ENCODE data around the gene PALLD. TPM values are rescaled to one million over a fixed set of nuclear protein-coding genes. Genes with fewer than 3 reads are reported as not detected.

PALLD gene
- polyA plus RNA-seq, 3 donors: 213 to 223 (median 220) TPM

DNA sequence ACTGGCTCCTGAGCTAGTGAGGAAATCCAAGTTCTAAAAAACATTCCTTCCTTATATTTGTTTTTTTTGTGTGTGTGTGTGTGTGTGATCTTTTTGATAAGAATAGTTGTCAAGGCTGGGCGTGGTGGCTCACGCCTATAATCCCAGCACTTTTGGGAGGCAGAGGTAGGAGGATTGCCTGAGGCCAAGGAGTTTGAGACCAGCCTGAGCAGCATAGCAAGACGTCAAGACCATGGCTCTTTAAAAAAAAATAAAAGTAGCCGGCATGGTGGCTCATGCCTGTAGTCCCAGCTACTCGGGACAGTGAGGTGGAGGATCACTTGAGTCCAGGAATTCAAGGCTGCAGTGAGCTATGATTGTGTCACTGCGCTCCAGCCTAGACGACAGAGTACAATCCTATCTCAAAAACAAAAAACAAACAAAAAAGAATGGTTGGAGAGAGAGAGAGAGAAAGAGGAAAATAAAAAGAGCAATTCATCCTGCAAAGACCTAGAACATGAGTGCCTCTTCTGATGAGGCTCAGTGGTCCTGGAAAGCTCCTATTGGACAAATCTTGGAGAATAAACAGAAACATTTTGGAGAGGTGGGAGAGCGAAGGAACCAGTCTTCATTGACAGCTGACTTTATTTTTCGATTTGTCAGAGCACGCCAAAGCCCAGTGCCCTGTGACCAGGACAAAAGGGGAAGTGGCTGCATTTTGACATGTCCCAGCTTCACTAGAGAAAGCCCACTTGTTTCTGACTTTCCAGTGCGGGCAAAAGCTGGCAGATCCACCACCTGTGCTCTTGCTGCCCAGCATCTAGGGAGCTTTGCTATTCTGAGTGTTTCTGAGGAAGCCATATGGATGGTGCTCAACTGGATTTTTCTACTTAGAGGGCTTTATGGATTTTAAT lies 244.7 kb downstream of the PALLD start:
- DNase-seq (ENCODE audit: low read depth in 3 of 3, low spot score in 2 of 3): no peak

DNA sequence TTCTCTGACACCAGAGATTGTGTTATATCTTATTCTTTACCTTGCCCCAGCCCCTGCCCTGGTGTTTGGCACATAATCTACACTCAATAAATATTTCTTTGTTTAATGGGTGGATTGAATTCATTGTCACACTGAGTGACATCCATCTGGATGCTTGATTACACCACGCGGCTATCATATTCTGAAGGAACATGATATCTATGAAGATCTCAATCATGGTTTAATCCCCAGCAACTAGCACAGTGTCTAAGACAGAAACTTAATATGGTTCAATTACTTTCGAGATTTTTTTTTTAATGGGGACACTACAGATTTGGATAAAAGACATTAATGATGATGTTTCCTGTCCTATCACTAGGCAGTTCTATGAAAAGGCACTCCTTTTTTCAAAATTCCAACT lies 246.3 kb downstream of the PALLD start:
- no peak for DNase-seq (ENCODE audit: low read depth in 3 of 3, low spot score in 2 of 3)

DNA sequence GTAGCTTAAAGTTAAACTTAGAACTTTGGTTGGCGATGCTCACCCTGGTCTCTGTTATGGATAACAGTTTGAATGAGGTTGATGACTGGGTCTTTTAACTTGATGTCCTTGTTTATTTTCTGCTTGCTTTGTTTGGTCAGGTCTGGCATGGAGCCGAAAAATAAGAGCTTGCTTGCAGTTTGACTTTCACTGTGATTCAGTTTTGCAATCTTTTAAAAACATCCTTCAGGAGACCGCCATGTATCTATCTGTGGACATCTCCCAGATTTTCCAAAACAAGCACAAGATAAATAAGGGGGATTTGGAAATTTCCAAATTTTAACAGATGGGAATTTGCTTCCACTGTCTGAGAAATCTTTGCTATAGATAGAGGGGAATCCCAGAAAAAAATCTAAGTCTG lies 246.7 kb downstream of the PALLD start:
- DNase-seq (ENCODE audit: low read depth in 3 of 3, low spot score in 2 of 3): no peak

DNA sequence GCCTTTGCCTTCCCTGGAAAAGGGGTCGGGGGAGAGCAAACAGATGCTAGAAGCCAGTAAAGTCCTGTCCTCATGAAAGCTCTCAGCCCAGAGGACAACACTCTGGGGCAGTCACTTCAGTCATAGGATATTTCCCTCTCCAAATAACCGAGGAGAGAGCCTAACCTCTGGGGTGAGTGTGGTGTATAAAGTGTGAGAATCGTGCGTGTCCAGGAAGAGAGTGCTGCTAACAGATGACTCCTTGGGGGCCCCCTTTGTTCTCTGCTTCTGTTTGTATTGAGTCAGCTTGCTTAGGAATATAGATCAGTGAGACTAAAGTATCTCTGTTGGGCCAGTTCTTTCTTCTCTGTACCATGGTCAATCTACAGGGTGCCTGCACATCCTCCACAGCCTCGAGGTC lies 247.2 kb downstream of the PALLD start:
- no peak for DNase-seq (ENCODE audit: low read depth in 3 of 3, low spot score in 2 of 3)

DNA sequence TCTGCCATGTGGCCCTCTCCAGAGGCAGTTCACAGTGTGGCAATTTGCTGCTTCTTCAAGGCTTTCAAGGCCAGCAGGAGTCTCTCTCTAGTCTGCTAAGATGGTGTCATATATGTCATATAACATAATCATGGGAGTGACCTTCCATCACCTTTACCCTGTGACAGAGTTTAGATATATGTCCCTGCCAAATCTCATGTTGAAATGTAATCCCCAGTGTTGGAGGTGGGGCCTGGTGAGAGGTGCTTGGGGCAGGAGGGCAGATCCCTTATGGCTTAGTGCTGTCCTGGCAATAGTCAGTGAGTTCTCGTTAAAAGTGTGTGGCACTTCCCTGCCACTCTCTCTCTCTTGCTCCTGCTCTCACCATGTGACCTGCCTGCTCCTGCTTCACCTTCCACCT lies 252.0 kb downstream of the PALLD start:
- no peak for DNase-seq (ENCODE audit: low read depth in 3 of 3, low spot score in 2 of 3)

DNA sequence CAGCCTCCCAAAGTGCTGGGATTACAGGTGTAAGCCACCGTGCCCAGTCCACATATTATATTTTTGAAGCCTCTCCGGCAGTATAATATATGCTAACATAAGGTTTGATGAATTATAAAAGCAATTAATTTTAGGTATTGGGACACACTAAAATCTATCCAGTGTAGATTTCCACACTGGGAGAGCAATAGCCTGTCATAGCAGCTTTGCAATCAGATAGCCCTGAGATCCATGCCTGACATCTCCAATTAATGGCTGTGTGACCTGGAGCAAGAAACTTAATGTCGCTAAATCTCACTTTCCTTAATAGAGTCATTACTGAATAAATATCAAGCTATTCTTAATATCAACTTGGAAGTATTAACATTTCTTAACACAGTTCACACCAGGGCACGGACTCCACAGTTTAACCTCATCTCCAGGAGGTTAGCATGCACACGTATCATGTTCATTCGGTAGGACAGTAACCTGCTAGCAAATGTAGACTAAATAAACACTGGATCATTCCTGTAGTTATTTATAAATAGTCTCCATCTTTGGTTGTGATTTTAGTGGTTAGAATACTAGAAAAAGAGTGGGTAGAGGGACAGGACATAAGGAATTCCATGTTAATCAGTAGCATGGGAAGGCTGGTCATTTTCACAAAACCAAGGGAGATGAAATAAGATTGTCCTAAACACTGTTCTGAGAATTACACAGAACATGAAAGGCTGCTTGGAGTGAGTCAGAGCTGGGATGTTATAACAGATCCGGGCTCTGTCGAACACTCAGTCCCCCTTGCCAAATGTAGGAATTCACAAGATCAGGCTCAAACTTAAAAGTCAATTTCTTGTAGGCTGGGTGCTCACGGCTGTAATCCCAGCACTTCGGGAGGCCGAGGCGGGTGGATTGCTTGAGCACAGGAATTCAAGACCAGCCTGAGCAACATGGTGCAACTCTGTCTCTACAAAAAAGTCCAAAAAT lies 254.7 kb downstream of the PALLD start:
- DNase-seq (ENCODE audit: low read depth in 3 of 3, low spot score in 2 of 3): no peak

DNA sequence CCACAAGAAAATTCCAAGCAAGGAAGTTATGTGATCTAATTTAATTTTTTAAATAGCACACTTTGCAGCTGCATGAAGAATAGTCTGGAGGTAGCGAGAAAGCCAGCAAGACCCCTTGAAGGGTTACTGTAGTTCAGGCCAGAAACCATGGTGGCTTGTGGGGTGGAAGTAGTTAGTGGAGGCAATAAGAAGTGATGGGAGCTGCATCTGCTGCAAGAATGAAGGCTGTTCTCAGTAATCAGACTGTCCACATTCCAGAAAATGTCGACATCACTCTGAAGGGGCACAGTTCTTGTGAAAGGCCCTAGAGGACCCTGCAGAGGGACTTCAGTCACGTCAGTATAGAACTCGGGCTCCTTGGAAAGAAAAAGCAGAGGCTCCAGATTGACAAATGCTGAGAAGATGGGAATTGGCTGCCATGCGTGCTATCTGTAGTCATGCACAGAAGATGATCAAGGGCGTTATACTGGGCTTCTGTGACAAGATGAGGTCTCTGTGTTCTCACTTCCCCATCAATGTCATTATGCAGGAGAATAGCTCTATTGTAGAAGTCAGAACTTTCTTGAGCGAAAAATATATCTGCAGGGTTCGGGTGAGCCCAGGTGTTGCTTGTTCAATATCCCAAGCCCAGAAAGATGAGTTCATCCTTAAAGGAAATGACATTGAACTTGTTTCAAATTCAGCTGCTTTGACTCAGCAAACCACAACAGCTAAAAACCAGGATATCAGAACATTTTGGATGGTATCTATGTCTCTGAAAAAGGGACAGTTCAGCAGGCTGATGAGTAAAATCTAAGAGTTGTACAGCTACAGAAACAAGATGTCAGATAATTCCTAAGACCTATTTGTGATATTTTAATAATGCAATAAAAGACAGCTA lies 259.0 kb downstream of the PALLD start:
- DNase-seq (ENCODE audit: low read depth in 3 of 3, low spot score in 2 of 3): no peak

DNA sequence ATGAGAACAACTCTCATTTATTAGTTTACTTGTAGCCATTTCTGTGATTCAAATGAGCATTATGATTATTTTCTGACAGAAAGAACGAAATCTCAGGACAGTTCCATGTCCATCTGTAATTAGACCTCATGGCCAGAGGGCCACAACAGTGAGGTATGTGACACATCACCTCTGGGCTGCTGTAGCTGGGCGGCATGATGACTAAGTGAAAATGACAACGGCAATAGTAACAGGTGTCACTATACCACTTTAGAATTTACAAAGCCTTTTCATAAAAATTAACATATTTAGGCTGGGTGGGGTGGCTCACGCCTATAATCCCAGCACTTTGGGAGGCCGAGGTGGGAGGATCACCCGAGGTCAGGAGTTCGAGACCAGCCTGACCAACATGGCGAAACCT lies 260.6 kb downstream of the PALLD start:
- no peak for DNase-seq (ENCODE audit: low read depth in 3 of 3, low spot score in 2 of 3)

DNA sequence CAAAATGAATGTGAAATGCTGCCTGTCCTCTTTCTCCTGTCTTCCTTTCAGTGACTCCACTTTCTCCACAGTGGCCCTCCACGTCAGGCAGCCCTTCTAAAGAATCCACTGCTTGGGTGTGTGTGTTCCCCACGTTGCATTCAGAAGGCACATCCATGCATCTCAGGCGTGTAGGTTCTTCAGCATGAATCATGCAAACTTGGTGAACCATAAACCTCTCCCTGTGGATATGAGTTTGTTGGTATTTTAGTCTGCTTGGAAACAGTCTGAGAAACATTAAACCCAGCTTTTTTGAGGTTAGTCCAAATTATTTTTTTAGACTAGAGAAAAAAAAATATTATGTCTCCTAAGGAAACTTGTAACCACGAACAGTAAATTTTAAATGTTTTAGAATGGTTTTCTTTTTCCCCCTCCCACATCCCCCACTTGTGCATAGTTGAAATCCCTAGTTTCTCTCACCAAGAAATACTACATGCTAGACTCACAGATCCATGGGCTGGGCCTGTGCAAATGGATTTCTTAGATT lies 261.6 kb downstream of the PALLD start:
- no peak for DNase-seq (ENCODE audit: low read depth in 3 of 3, low spot score in 2 of 3)

DNA sequence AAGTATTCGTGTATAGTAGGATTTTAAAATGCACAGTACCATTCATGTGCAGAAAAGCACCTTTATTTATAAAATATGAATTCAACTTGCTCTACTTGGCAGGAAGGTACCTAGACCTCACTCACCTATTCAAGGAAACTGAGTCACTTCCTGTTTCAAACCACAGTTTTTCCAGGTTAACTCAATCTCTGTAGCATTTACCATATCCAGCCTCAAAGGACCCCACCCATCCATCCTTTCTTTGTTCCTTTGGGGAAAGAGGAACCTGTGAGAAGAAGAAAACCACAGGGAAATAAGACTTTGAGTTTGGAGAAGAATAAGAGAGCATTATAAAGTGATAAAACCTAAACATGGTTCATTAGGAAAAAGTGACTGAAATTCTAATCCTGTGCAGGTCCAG lies 262.5 kb downstream of the PALLD start:
- DNase-seq (ENCODE audit: low read depth in 3 of 3, low spot score in 2 of 3): no peak

DNA sequence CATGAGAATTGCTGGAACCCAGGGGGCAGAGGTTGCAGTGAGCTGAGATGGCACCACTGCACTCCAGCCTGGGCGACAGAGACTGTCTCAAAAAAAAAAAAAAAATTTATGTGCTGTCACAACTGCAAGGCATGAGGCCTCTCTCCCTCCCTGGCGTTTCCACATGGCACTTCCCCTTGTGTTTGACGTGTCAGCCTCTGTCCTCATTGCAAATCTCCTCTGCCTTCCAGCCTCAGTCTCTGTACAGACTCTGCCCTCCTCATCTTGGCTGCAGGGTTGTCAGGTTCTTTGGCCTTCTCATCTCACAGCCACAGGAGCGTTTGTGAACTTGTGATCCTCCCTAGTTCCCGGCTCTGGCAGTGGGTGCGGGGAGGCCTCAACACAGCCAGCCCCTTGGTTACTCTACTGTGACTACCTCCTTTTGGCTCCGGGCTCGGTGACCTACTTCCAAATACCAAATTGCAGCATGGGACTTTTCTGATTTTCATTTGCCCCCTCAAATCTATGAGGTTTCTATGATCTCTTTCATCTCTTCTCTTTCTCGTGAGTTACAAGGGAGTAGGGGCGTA lies 263.2 kb downstream of the PALLD start:
- DNase-seq (ENCODE audit: low read depth in 3 of 3, low spot score in 2 of 3): no peak

DNA sequence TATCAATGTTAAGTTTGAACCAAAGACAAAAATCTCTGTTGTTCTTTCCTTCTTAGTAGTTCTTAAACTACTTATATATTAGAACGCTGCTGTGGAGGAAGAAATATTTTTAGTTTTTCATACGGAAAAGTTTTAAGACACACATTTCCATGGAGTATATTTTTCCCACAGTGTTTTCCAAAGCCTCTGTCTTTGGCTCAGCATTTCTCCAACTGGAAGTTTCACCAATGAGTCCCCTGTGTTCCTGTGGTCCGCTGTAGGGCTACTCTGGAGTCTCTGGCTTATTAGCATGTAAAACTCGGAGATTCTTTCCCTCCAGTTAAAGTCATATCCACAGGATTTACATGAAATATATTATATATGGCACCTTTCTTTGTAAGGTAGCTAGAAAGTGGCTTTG lies 264.2 kb downstream of the PALLD start:
- no peak for DNase-seq (ENCODE audit: low read depth in 3 of 3, low spot score in 2 of 3)

DNA sequence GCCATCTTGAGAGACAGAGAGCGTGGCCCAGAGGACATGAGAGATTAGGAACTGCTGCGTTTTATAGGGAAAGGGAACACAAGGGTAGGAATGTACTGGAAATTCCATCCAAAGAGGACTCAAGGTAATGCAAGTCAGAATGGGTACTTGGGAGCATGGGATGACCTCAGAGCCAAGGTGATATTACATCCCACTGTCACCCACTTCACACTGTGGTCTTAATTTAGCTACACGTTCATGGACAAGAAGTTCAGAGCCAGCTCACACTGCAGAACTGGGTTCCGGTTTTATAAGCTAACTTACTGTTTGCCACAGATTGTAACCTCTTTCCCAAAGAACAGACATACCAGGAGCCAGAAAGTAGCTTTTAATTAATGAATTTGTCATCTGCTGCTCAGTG lies 268.5 kb downstream of the PALLD start:
- DNase-seq (ENCODE audit: low read depth in 3 of 3, low spot score in 2 of 3): no peak

DNA sequence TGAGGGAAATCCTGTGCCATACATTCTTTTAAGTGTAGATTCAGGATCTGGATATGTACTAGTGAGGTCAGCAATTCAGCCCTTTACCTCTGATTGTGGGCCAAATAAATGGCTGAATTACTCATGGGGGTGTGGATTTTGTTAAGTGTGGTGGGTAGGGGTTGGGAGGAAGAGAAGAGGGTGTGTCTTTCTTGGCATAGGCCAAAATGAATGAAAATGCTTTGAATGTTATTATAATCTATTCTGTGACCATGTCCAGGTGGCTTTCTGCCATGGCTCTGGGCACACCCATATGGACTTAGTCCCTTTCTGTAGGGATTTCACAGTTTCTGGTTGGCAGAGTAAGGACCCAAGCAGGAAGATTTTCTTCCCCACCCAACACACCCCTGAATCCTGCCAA lies 268.9 kb downstream of the PALLD start:
- no peak for DNase-seq (ENCODE audit: low read depth in 3 of 3, low spot score in 2 of 3)

DNA sequence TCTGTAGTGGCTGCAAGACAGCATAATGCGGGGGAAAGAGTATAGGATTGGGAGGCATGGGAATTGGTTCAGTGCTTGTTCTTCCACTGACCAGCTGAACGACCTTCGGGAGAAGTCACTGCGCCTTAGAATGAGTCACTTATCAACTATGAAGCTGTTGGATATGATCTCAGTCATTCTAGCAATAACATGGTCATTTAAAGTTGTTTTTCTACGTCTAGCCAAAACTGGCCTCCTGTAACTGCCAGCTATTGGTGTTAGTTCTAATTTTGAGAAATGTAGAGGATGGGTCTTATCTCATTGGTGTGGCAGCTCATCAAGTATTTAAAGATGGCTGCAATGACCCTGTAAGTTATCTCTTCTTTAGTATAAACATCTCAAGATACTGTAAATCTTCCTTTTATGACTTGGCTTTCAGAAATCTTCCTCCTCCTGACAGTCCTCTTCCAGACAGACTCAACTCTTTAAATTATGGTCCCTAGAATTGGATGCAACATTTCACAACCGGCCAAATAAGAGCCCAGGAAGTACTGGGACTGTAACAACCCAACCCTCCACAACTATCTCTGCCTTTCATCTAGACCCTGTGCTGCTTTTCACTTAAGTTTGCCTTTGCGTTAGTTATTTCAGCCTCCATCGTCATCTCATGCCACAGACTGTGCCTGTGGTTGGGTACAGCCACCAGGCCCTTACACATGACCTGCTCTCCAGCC lies 269.9 kb downstream of the PALLD start:
- DNase-seq (ENCODE audit: low read depth in 3 of 3, low spot score in 2 of 3): no peak

DNA sequence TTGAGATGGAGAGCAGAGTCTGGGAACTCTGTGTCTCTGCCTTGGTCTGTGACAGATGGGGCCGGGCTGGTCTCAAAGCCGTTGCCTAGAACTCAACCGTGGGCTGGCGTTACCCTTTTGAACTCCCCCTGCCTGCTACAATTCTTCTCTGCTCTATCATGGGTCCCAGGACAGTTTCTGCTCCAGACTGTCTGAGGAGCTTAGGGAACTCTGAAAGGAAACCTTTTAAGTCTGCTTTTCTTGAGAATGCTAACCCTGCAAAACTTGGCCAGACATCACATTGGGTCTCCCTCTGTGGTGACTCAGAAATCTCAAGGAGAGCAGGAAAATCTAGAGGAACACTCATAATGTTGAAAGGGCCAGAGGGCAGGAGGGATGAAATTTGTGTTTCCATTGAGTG lies 272.6 kb downstream of the PALLD start:
- DNase-seq (ENCODE audit: low read depth in 3 of 3, low spot score in 2 of 3): no peak

DNA sequence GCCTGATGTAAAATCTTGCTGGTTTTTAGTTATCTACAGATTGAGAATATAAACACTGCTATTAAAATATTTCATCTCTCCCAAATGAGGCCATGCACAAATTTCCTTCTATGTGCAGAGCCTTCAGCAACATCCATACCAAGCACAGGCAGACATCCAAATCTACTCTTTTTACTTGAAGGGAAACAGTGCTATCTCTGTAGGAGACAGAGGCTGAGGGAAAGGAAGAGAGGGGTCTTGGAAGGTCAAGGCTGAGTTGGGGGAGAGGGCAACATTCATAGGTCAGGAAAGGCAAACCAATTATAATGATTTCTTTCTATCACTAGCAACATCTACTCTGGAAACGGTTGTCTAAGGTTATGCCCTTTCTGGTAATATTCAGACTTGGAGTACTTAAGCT lies 273.0 kb downstream of the PALLD start:
- no peak for DNase-seq (ENCODE audit: low read depth in 3 of 3, low spot score in 2 of 3)

DNA sequence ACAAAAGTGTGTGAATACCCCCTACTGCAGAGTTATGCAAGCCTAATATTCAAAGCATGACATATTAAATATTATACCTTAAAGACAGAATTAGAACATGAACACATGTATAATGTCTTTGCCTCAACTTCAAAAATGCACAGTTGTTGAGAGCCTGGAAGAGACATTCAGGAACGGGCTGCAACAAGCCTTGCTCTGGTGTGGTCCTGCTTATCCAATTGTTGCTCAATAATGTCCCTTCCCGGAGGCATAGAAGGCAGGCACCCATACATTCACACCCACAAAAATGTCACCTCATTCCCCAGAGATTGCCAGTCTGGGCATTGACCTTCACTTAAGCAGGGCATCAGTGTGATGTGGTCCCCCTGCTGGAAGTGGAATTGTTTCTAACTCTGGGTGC lies 274.4 kb downstream of the PALLD start:
- DNase-seq (ENCODE audit: low read depth in 3 of 3, low spot score in 2 of 3): no peak

DNA sequence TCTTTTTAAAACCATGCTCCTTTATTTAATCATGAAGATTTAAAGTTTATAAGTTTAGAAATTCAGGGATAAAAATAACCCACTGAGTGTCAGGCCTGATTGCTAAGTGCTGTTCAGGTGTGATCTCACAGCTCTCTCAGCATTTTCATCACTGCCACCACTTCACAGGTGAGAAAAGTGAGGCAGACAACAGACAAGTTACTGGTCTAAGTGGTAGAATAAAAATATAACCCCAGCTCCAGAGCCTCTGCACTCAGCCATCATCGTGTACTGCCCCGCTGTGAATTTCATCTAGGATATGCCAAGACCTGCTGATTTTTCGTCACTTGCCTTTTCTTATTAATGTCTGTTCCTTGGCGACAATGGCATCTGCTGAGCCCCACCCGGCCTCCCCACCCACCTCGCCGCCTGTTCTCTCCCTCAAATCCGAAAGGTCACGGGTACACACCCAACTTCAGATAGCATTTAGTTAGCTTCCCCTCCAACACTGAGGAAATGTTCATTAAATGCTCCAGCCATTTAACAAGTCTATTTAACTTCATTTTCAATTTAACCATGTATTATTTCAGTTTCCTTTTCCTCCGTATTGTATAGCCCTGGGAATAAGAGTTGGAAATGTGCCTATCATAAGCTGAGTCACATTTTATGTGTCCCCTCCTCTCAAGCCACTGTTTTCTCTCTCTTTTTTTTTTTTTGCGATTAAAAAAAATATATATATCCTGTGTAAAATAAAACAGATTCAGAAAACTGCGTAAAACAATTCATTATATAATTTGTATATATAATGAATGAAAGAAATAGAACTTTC lies 276.7 kb downstream of the PALLD start:
- no peak for DNase-seq (ENCODE audit: low read depth in 3 of 3, low spot score in 2 of 3)

Measured in right renal cortex interstitium (tissue), 3 donors.